K562 (cell line): ENCODE results near the gene ITGA3. TPM values are rescaled to one million over a fixed set of nuclear protein-coding genes. Genes with fewer than 3 reads are reported as not detected.

Experiments used
- BRD4 ChIP-seq: fragments of 200-600 bp; sonication (generic); IDR thresholded peaks from 2 replicates; pipeline ENCODE4 v1.6.1; 2017; ENCODE audit warnings: inconsistent platforms
- CBFB ChIP-seq: sonication (generic); formaldehyde crosslinking; IDR thresholded peaks from 2 replicates; pipeline ENCODE4 v1.4.0; 2020; ENCODE audit warnings: mild to moderate bottlenecking, missing genetic modification reagents
- DPF2 ChIP-seq: fragments of 450-650 bp; IDR thresholded peaks from 2 replicates; pipeline ENCODE4 v1.6.1; 2016
- FOXK1 ChIP-seq: sonication (generic); formaldehyde crosslinking; IDR thresholded peaks from 2 replicates; pipeline ENCODE4 v1.8.0; 2022; ENCODE audit warnings: missing genetic modification reagents, mild to moderate bottlenecking, borderline replicate concordance
- GABPA ChIP-seq: fragments of 200-800 bp; sonication (Bioruptor generic); conservative IDR thresholded peaks from 2 replicates; pipeline ENCODE4 v1.6.1; 2016; ENCODE audit warnings: low read depth, missing genetic modification characterization, missing compliant biosample characterization
- GABPB1 ChIP-seq: sonication (generic); formaldehyde crosslinking; IDR thresholded peaks from 2 replicates; pipeline ENCODE4 v1.8.0; 2022; ENCODE audit warnings: mild to moderate bottlenecking, missing genetic modification reagents
- GATAD2B ChIP-seq: fragments of 450-650 bp; IDR thresholded peaks from 2 replicates; pipeline ENCODE4 v1.6.1; 2017; ENCODE audit warnings: mild to moderate bottlenecking, borderline replicate concordance
- HMG20A ChIP-seq: fragments of 450-650 bp; formaldehyde crosslinking; conservative IDR thresholded peaks from 2 replicates; pipeline ENCODE4 v1.4.0; 2020; ENCODE audit warnings: mild to moderate bottlenecking, mixed read lengths
- LARP7 ChIP-seq: fragments of 450-650 bp; IDR thresholded peaks from 2 replicates; pipeline ENCODE4 v1.6.1; 2016
- PHF21A ChIP-seq: fragments of 450-650 bp; IDR thresholded peaks from 2 replicates; pipeline ENCODE4 v1.6.1; 2017; ENCODE audit warnings: low read depth, borderline replicate concordance
- PML ChIP-seq: IDR thresholded peaks from 2 replicates; pipeline ENCODE4 v1.6.1; 2012; ENCODE audit warnings: low read length, inconsistent platforms
- PTTG1 ChIP-seq: fragments of 450-650 bp; IDR thresholded peaks from 2 replicates; pipeline ENCODE4 v1.6.1; 2016; ENCODE audit warnings: low read depth, mild to moderate bottlenecking, missing genetic modification characterization, missing compliant biosample characterization
- RHOXF2B ChIP-seq: fragments of 250-450 bp; sonication (Bioruptor Pico); conservative IDR thresholded peaks from 2 replicates; pipeline ENCODE4 v1.5.1; 2021
- SMARCA5 ChIP-seq: fragments of 450-650 bp; IDR thresholded peaks from 2 replicates; pipeline ENCODE4 v1.6.1; 2016
- SRSF3 ChIP-seq: fragments of 200-400 bp; formaldehyde crosslinking; IDR thresholded peaks from 2 replicates; pipeline ENCODE4 v1.6.1; 2016; ENCODE audit warnings: mild to moderate bottlenecking, low read length, moderate library complexity; ENCODE audit not compliant: insufficient read depth
- SRSF7 ChIP-seq: fragments of 200-400 bp; formaldehyde crosslinking; optimal IDR thresholded peaks from 2 replicates; pipeline ENCODE3; 2017; ENCODE audit warnings: mild to moderate bottlenecking, low read depth, low read length
- TAF7 ChIP-seq: fragments of 450-650 bp; IDR thresholded peaks from 2 replicates; pipeline ENCODE4 v1.6.1; 2016; ENCODE audit warnings: missing genetic modification characterization, missing compliant biosample characterization
- ZNF644 ChIP-seq: fragments of 200-800 bp; sonication (Bioruptor generic); IDR thresholded peaks from 2 replicates; pipeline ENCODE4 v1.6.1; 2016; ENCODE audit warnings: low read depth, missing genetic modification characterization, missing compliant biosample characterization
- ZNF695 ChIP-seq: fragments of 450-650 bp; formaldehyde crosslinking; IDR thresholded peaks from 2 replicates; pipeline ENCODE4 v1.4.0; 2020; ENCODE audit warnings: mild to moderate bottlenecking, moderate library complexity
- ZNF717 ChIP-seq: fragments of 250-450 bp; sonication (Bioruptor Pico); IDR thresholded peaks from 2 replicates; pipeline ENCODE4 v1.5.0; 2021
- ZNF75A ChIP-seq: fragments of 450-650 bp; formaldehyde crosslinking; IDR thresholded peaks from 2 replicates; pipeline ENCODE4 v1.4.0; 2020; ENCODE audit warnings: mild to moderate bottlenecking
- ZNF764 ChIP-seq: fragments of 250-450 bp; sonication (Bioruptor Pico); IDR thresholded peaks from 2 replicates; pipeline ENCODE4 v1.4.0; 2020; ENCODE audit warnings: low read depth, mild to moderate bottlenecking, moderate library complexity
- polyA plus RNA-seq, 8 experiments: library from polyadenylated mRNA; depleted of rRNA in 4 of 8; stranded (reverse) in 5 of 8; unstranded in 3 of 8; fragments of >200 nt; fragmentation: Nextera tagmentation in 2 of 8; fragmentation: Illumina TruSeq in 1 of 8; extraction: Ambion mirVana in 2 of 8; extraction: Trizol in 1 of 8; gene quantifications; 2 replicates each; pipeline versions ENCODE4 v1.2.1 to v1.2.3, GENCODE V29; 2011 to 2014; ENCODE audit warnings: inconsistent platforms in 1 of 8, missing spikeins in 1 of 8
- total RNA-seq, 7 experiments: library from RNA; depleted of rRNA in 6 of 7; stranded (reverse); fragments of >200 nt in 6 of 7; fragmentation: Illumina TruSeq in 2 of 7; extraction: Trizol in 2 of 7; gene quantifications; 2 replicates each; pipeline versions ENCODE4 v1.2.1 to v1.2.3, GENCODE V29; 2011 to 2021; ENCODE audit warnings: low replicate concordance in 1 of 7
- TF ChIP-seq, protein P1 (sequence below): fragments of 200-400 bp; formaldehyde crosslinking; IDR thresholded peaks from 2 replicates; pipeline ENCODE4 v1.6.1; 2017; ENCODE audit warnings: mild to moderate bottlenecking, low read depth, low read length, moderate library complexity
- TF ChIP-seq, protein P2 (sequence below): IDR thresholded peaks from 2 replicates; pipeline ENCODE4 v1.6.1; 2014; ENCODE audit warnings: antibody characterized with exemption
- TF ChIP-seq, protein P3 (sequence below): fragments of 450-650 bp; IDR thresholded peaks from 2 replicates; pipeline ENCODE4 v1.6.1; 2017; ENCODE audit warnings: mild to moderate bottlenecking, moderate library complexity
- TF ChIP-seq, protein P4 (sequence below): fragments of 250-450 bp; sonication (Bioruptor Pico); IDR thresholded peaks from 2 replicates; pipeline ENCODE4 v1.8.0; 2021; ENCODE audit warnings: mild to moderate bottlenecking, moderate library complexity

ITGA3 gene
- total and polyA plus RNA-seq, 9 of the 15 experiments (the other 6 are each of a cell fraction or from before 2014, with no cell fraction given) = 0.03 to 0.75 (median 0.14) TPM; not detected in 2

DNA sequence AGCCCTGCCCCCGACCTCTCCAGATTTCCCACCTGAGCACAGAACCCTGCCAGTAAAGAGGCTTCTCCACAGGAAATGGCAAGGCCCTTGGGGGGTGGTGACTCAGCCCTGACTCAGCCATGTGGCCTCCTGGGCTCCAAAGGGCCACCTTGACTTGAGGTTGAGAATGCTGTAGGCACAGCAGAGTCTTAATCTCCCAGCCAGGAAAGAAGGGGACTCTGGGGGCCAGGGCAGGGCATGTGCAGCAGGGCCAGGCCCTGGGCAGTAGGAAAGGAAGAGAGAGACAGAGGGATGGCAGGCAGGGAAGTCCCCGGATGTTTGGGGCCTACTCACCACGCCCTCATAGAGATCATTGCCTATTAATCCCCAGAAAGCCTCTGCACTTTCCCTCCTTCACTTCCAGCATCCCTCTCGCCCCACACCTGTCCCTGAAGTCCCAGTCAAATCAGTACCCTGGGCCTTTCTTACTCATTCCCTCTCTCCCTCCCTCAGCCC, 4.8 kb upstream of the ITGA3 start (continued):
- TF ChIP-seq, protein P1, sequence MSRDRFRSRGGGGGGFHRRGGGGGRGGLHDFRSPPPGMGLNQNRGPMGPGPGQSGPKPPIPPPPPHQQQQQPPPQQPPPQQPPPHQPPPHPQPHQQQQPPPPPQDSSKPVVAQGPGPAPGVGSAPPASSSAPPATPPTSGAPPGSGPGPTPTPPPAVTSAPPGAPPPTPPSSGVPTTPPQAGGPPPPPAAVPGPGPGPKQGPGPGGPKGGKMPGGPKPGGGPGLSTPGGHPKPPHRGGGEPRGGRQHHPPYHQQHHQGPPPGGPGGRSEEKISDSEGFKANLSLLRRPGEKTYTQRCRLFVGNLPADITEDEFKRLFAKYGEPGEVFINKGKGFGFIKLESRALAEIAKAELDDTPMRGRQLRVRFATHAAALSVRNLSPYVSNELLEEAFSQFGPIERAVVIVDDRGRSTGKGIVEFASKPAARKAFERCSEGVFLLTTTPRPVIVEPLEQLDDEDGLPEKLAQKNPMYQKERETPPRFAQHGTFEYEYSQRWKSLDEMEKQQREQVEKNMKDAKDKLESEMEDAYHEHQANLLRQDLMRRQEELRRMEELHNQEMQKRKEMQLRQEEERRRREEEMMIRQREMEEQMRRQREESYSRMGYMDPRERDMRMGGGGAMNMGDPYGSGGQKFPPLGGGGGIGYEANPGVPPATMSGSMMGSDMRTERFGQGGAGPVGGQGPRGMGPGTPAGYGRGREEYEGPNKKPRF = no peak
- TF ChIP-seq SRSF7 (no peak), LARP7 (no peak), DPF2 (peak; percentile 81), PML (no peak), CBFB (no peak), GATAD2B (no peak), ZNF764 (no peak), RHOXF2B (CRISPR knock-in tag) (no peak), FOXK1 (CRISPR knock-in tag) (no peak), SRSF3 (no peak), PTTG1 (tag) (no peak), ZNF695 (no peak), ZNF717 (CRISPR knock-in tag) (no peak), SMARCA5 (no peak), ZNF75A (no peak), GABPB1 (CRISPR knock-in tag) (0 out of 2 replicates have a peak, but pooled peaks have one; percentile 15), ZNF644 (no peak), PHF21A (no peak), GABPA (tag) (no peak), BRD4 (no peak), HMG20A (CRISPR knock-in tag) (no peak), TAF7 (tag) (no peak)
- TF ChIP-seq, protein P2, sequence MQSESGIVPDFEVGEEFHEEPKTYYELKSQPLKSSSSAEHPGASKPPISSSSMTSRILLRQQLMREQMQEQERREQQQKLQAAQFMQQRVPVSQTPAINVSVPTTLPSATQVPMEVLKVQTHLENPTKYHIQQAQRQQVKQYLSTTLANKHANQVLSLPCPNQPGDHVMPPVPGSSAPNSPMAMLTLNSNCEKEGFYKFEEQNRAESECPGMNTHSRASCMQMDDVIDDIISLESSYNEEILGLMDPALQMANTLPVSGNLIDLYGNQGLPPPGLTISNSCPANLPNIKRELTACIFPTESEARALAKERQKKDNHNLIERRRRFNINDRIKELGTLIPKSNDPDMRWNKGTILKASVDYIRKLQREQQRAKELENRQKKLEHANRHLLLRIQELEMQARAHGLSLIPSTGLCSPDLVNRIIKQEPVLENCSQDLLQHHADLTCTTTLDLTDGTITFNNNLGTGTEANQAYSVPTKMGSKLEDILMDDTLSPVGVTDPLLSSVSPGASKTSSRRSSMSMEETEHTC = no peak
- TF ChIP-seq, protein P3, sequence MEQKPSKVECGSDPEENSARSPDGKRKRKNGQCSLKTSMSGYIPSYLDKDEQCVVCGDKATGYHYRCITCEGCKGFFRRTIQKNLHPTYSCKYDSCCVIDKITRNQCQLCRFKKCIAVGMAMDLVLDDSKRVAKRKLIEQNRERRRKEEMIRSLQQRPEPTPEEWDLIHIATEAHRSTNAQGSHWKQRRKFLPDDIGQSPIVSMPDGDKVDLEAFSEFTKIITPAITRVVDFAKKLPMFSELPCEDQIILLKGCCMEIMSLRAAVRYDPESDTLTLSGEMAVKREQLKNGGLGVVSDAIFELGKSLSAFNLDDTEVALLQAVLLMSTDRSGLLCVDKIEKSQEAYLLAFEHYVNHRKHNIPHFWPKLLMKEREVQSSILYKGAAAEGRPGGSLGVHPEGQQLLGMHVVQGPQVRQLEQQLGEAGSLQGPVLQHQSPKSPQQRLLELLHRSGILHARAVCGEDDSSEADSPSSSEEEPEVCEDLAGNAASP = no peak
- TF ChIP-seq, protein P4, sequence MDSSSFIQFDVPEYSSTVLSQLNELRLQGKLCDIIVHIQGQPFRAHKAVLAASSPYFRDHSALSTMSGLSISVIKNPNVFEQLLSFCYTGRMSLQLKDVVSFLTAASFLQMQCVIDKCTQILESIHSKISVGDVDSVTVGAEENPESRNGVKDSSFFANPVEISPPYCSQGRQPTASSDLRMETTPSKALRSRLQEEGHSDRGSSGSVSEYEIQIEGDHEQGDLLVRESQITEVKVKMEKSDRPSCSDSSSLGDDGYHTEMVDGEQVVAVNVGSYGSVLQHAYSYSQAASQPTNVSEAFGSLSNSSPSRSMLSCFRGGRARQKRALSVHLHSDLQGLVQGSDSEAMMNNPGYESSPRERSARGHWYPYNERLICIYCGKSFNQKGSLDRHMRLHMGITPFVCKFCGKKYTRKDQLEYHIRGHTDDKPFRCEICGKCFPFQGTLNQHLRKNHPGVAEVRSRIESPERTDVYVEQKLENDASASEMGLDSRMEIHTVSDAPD = no peak
